Heart left ventricle (tissue), 16 donors: Measurements from ENCODE around the gene PPM1D. TPM values are rescaled to one million over a fixed set of nuclear protein-coding genes. Genes with fewer than 3 reads are reported as not detected.
A peak's percentile ranks its signal among the peaks of the same experiment; 100 is the strongest.

Source experiments
- ATAC-seq, 4 donors: fragments of 200-7000 bp; cut with Tn5 transposase; one replicate each; pipeline ENCODE4 v1.9.1; 2020 to 2022; ENCODE audit warnings: moderate library complexity in 4 of 4, mild to moderate bottlenecking in 3 of 4, moderate number of reproducible peaks in 1 of 4
- DNase-seq, 5 donors: peaks; one replicate each; pipeline ENCODE4 v3.0.0-alpha.2; 2020
- H3K27ac ChIP-seq, 12 donors: fragments of 200-600 bp; sonication (generic) in 4 of 12; one replicate each; pipeline versions ENCODE4 v1.5.0 to v1.8.0; 2016 to 2022; ENCODE audit warnings: mild to moderate bottlenecking in 2 of 12
- H3K27me3 ChIP-seq, 9 donors: fragments of 200-600 bp; sonication (generic) in 2 of 9; one replicate each; pipeline versions ENCODE4 v1.5.1 to v1.8.0; 2016 to 2022; ENCODE audit warnings: mild to moderate bottlenecking in 3 of 9
- H3K36me3 ChIP-seq, 9 donors: fragments of 200-600 bp; sonication (generic) in 2 of 9; one replicate each; pipeline versions ENCODE4 v1.5.0 to v1.8.0; 2018 to 2022; ENCODE audit warnings: mild to moderate bottlenecking in 2 of 9
- H3K4me1 ChIP-seq, 12 donors: fragments of 200-600 bp; sonication (generic) in 4 of 12; one replicate each; pipeline versions ENCODE4 v1.5.0 to v1.8.0; 2016 to 2022; ENCODE audit warnings: mild to moderate bottlenecking in 3 of 12
- H3K4me3 ChIP-seq, 12 donors: fragments of 200-600 bp; sonication (generic) in 4 of 12; one replicate each; pipeline versions ENCODE4 v1.5.0 to v1.8.0; 2017 to 2022; ENCODE audit warnings: mild to moderate bottlenecking in 9 of 12, moderate library complexity in 4 of 12
- H3K9me3 ChIP-seq, 12 donors: fragments of 200-600 bp; sonication (generic) in 4 of 12; one replicate each; pipeline versions ENCODE4 v1.5.0 to v1.8.0; 2016 to 2022; ENCODE audit warnings: mild to moderate bottlenecking in 1 of 12
- CTCF ChIP-seq, 12 donors: fragments of 200-600 bp; sonication (generic) in 4 of 12; IDR thresholded peaks; one replicate each; pipeline versions ENCODE4 v1.5.0 to v1.8.0; 2018 to 2022; ENCODE audit warnings: antibody characterized with exemption in 12 of 12, mild to moderate bottlenecking in 5 of 12
- POLR2A ChIP-seq, 2 donors: fragments of 450-650 bp; IDR thresholded peaks; one replicate each; pipeline ENCODE4 v1.6.1; 2017; ENCODE audit warnings: antibody characterized with exemption in 2 of 2, mild to moderate bottlenecking in 2 of 2, moderate library complexity in 2 of 2
- WGBS, 4 donors: extraction: QIAGEN DNeasy Blood & Tissue Kit in 2 of 4; methylation state at CpG; one replicate each; pipeline versions ENCODE4 v1.1.5 to v1.1.7; 2013 to 2018; 5-methylcytosine and 5-hydroxymethylcytosine counted together
- intact Hi-C, 10 donors: fragments of 100-400 bp; cut with DNase I; formaldehyde crosslinking; loops; one replicate each; pipeline versions ENCODE4 v1.11.1 to v1.14.2; 2022
- polyA plus RNA-seq, 2 donors: library from polyadenylated mRNA; stranded (reverse); fragments of 200-250 nt; gene quantifications; one replicate each; pipeline ENCODE4 v1.2.3, GENCODE V29; 2013
- total RNA-seq, 9 donors: library from RNA; depleted of rRNA in 2 of 9; stranded (reverse); fragments of >200 nt in 2 of 9; fragmentation: NEBNext Ultra II Directional in 3 of 9; extraction: Animal tissue kit (Norgen Biotek cat#: 25700) in 3 of 9; gene quantifications; one replicate each; pipeline versions ENCODE4 v1.1.0 to v1.2.4, GENCODE V29; 2016 to 2023
- donor health status: ischemic (EF 13 %, LVEDD 7.1; RV severe dilation, severe dysfunction).
- donor health status: healthy with polysubstance abuse.
- donor health status: DM: no; HTN: yes; CAD: no.
- donor health status: DM: no; HTN: no; CAD: no.
- donor health status: ischemic (EF 25% LVEDD 6.9; RV normal size, moderate dysfunction).
- donor health status: ischemic (EF 25% LVEDD 5.7; RV mildly dilated, moderate dysfunction).
- donor health status: healthy.
- donor health status: DM: yes; HTN: yes; CAD: no.
- donor health status: ischemic (EF 35%, LVEDD 5.7; RV mildly dilated, moderate dysfunction).
- donor health status: nonischemic (EF 11% LVEDD 7.7; RV severe dilation, severe dysfunction).
- donor health status: DM: yes; HTN: yes; CAD: no.
- donor health status: PGD.
- donor health status: ischemic (EF 29% LVEDD 5.4; RV normal size, mild dysfunction).
- donor health status: nonischemic (EF 23%, LVEDD 6.1; RV moderate dilation, normal function).

Gene PPM1D
- total and polyA plus RNA-seq, 11 donors, result 1.9 to 11.4 (median 7.4) TPM

- no peaks in the 10 kb centered on the region for H3K27me3 ChIP-seq
- DNase-seq (peak in 3 of 5 donors; percentile 32 to 49 (median 37)), ATAC-seq (peak; percentile 71 to 81 (median 78))
- H3K9me3 ChIP-seq, result no peaks in the 10 kb centered on the region
- H3K4me3 ChIP-seq, result peak overlapping the region in 10 of 12 donors; percentile 23 to 53 (median 42)
- WGBS, 4 donors, result 21 to 33% (median 24%) methylated on average over 7 of the region's 7 CpGs
- H3K4me1 ChIP-seq, result peaks cover 0 to 58% (median 10%) of the 10 kb centered on the region in 12 donors
- TF ChIP-seq POLR2A (IDR thresholded peaks at IDR 0.05) (no peak), CTCF (IDR thresholded peaks at IDR 0.05) (peak; percentile 12 to 61 (median 43))
- no peaks in the 10 kb centered on the region for H3K36me3 ChIP-seq
- peak overlapping the region in 11 of 12 donors; percentile 23 to 89 (median 67) for H3K27ac ChIP-seq
- intact Hi-C loops, result loop anchor here (1.0 to 5.0 kb wide), 6 partner anchors 21 to 64 kb away; no protein-coding TSS in a partner anchor
These were observed 22.7 kb upstream of the PPM1D start for GRCh38 chr17:60577147-60577915.

- no peak for DNase-seq
- Histone ChIP-seq H3K4me1 (peaks cover 0 to 45% (median 1%) of the 10 kb centered on the region in 12 donors), H3K36me3 (no peaks in the 10 kb centered on the region), H3K27ac (peak overlapping the region in 1 of 12 donors; percentile 11), H3K27me3 (no peaks in the 10 kb centered on the region), H3K9me3 (no peaks in the 10 kb centered on the region), H3K4me3 (no peak overlapping the region)
- TF ChIP-seq CTCF (IDR thresholded peaks at IDR 0.05) (no peak), POLR2A (IDR thresholded peaks at IDR 0.05) (no peak)
- intact Hi-C loops, result loop anchor here in 4 of 10 donors (5.0 kb wide), 1 partner anchor 58 kb away; no protein-coding TSS in a partner anchor
- WGBS, 4 donors, result 18 to 34% (median 24%) methylated on average over 2 of the region's 2 CpGs
- ATAC-seq, result peak in 1 of 4 donors; percentile 56
These were observed 20.9 kb upstream of the PPM1D start for GRCh38 chr17:60579090-60579489.

GRCh38 chr17:60579551-60579950, 20.4 kb upstream of the PPM1D start:
- H3K27ac ChIP-seq, result peak overlapping the region in 1 of 12 donors; percentile 11
- ATAC-seq (no peak), DNase-seq (no peak)
- no peaks in the 10 kb centered on the region for H3K27me3 ChIP-seq
- H3K36me3 ChIP-seq, result no peaks in the 10 kb centered on the region
- H3K4me1 ChIP-seq, result peaks cover 0 to 41% (median 1%) of the 10 kb centered on the region in 12 donors
- WGBS, 4 donors, result 81 to 94% (median 85%) methylated on average over 4 of the region's 4 CpGs
- no peaks in the 10 kb centered on the region for H3K9me3 ChIP-seq
- intact Hi-C loops, result loop anchor here in 4 of 10 donors (5.0 kb wide), 1 partner anchor 58 kb away; no protein-coding TSS in a partner anchor
- no peak overlapping the region for H3K4me3 ChIP-seq
- TF ChIP-seq CTCF (IDR thresholded peaks at IDR 0.05), result no peak
- no peak for TF ChIP-seq POLR2A (IDR thresholded peaks at IDR 0.05)

- TF ChIP-seq CTCF (IDR thresholded peaks at IDR 0.05) (no peak), POLR2A (IDR thresholded peaks at IDR 0.05) (no peak)
- intact Hi-C loops, result no loop called here
- H3K27ac ChIP-seq, result no peak overlapping the region
These were observed 17.0 kb upstream of the PPM1D start for GRCh38 chr17:60583008-60583407.

More at GRCh38 chr17:60583008-60583407, 17.0 kb upstream of the PPM1D start:
- H3K36me3 ChIP-seq, result no peaks in the 10 kb centered on the region
- H3K4me3 ChIP-seq, result no peak overlapping the region
- H3K9me3 ChIP-seq, result no peaks in the 10 kb centered on the region
- H3K27me3 ChIP-seq, result no peaks in the 10 kb centered on the region
- peaks cover 0 to 17% (median 0%) of the 10 kb centered on the region in 12 donors for H3K4me1 ChIP-seq
- DNase-seq (no peak), ATAC-seq (no peak)
